Motor neuron (in vitro differentiated cells): Measurements from ENCODE around the gene GATB. TPM values are rescaled to one million over a fixed set of nuclear protein-coding genes. Genes with fewer than 3 reads are reported as not detected.

Source experiments
- ATAC-seq, 8 experiments: fragments of 200-7000 bp; cut with Tn5 transposase; replicated peaks in 6 of 8; 2 replicates each; pipeline ENCODE4 v1.8.0; 2021; ENCODE audit warnings: mild to moderate bottlenecking in 8 of 8, moderate library complexity in 8 of 8
- H3K27ac ChIP-seq, 2 donors: fragments of 250-450 bp; sonication (Bioruptor Pico); 2 replicates each; pipeline ENCODE4 v1.9.0; 2021; ENCODE audit warnings: antibody characterized with exemption in 2 of 2, mild to moderate bottlenecking in 2 of 2, moderate library complexity in 1 of 2
- H3K4me1 ChIP-seq, 2 donors: fragments of 250-450 bp; sonication (Bioruptor Pico); replicated peaks in 1 of 2; 2 replicates each; pipeline ENCODE4 v1.6.1; 2021; ENCODE audit warnings: antibody characterized with exemption in 2 of 2, mild to moderate bottlenecking in 2 of 2, moderate library complexity in 1 of 2
- H3K4me3 ChIP-seq, 5 donors: fragments of 250-450 bp; sonication (Bioruptor Pico); 2 replicates each; pipeline ENCODE4 v1.9.0; 2021; ENCODE audit warnings: antibody characterized with exemption in 5 of 5, mild to moderate bottlenecking in 5 of 5, moderate library complexity in 4 of 5
- WGBS, 10 experiments: fragments of 450-650 bp; shearing (Covaris generic); methylation state at CpG; one replicate each; pipeline ENCODE4 v1.0.0; 2022; 5-methylcytosine and 5-hydroxymethylcytosine counted together
- in situ Hi-C, 9 experiments: fragments of 400-800 bp; cut with MboI; loops; one replicate each; pipeline ENCODE4 v1.15.0; 2021; ENCODE audit warnings: low sequenced_read_pairs in 9 of 9, low pct_unique_long_range_greater_than_20kb in 2 of 9; ENCODE audit not compliant: unreplicated experiment in 9 of 9
- total RNA-seq, 8 experiments: library from RNA; unstranded; fragments of 300-600 nt; gene quantifications; 2 replicates each; pipeline versions ENCODE4 v1.2.3 to v1.2.4, GENCODE V29; 2022

Gene GATB
- total RNA-seq, 8 experiments from 2014 or later, result 10.5 to 50.4 (median 19.5) TPM

- in situ Hi-C loops, result no loop called here
- no peak overlapping the region for H3K4me3 ChIP-seq
- peak in 1 of 8 experiments; percentile 4 for ATAC-seq
- H3K27ac ChIP-seq, result no peak overlapping the region
- whole genome bisulfite sequencing, 10 experiments, result 40 to 100% (median 82%) methylated on average over 1 to 3 of the region's 3 CpGs; no CpG with 5 or more reads in 3 of the 10 experiments
- H3K4me1 ChIP-seq, result no peaks in the 10 kb centered on the region
These were observed 38.7 kb upstream of the GATB start for GRCh38 chr4:151799417-151800012.

- in situ Hi-C loops, result no loop called here
- 45 to 89% (median 79%) methylated on average over 3 to 6 of the region's 6 CpGs; no CpG with 5 or more reads in 2 of the 10 experiments for WGBS, 10 experiments
- H3K27ac ChIP-seq, result no peak overlapping the region
- no peak overlapping the region for H3K4me3 ChIP-seq
- H3K4me1 ChIP-seq, result no peaks in the 10 kb centered on the region
- peak in 5 of 8 experiments; percentile 24 to 73 (median 40) for ATAC-seq
These were observed 38.0 kb upstream of the GATB start for GRCh38 chr4:151798678-151799416.

- no peak for ATAC-seq
- H3K27ac ChIP-seq, result no peak overlapping the region
- no peak overlapping the region for H3K4me3 ChIP-seq
- in situ Hi-C loops, result no loop called here
- no peaks in the 10 kb centered on the region for H3K4me1 ChIP-seq
These were observed 37.0 kb upstream of the GATB start for GRCh38 chr4:151797853-151798252.

- Histone ChIP-seq H3K4me1 (no peaks in the 10 kb centered on the region), H3K4me3 (no peak overlapping the region), H3K27ac (no peak overlapping the region)
- ATAC-seq, result peak in 5 of 8 experiments; percentile 15 to 96 (median 94)
- 10 to 88% (median 72%) methylated on average over 1 to 3 of the region's 3 CpGs; no CpG with 5 or more reads in 1 of the 10 experiments for WGBS, 10 experiments
- in situ Hi-C loops, result no loop called here
These were observed 36.3 kb upstream of the GATB start for GRCh38 chr4:151797131-151797530.

GRCh38 chr4:151796106-151796505 lies 35.3 kb upstream of the GATB start:
- 11 to 100% (median 74%) methylated on average over 1 to 3 of the region's 3 CpGs; no CpG with 5 or more reads in 3 of the 10 experiments for WGBS, 10 experiments
- in situ Hi-C loops, result no loop called here
- ATAC-seq, result no peak
- Histone ChIP-seq H3K4me3 (no peak overlapping the region), H3K27ac (no peak overlapping the region), H3K4me1 (peaks cover 0 to 5% of the 10 kb centered on the region in 2 donors)

- no peak for ATAC-seq
- peaks cover 0 to 5% of the 10 kb centered on the region in 2 donors for H3K4me1 ChIP-seq
- H3K4me3 ChIP-seq, result no peak overlapping the region
- WGBS, 10 experiments, result 67 to 100% (median 87%) methylated on average over 1 to 4 of the region's 4 CpGs; no CpG with 5 or more reads in 2 of the 10 experiments
- in situ Hi-C loops, result no loop called here
- H3K27ac ChIP-seq, result no peak overlapping the region
These were observed 32.2 kb upstream of the GATB start for GRCh38 chr4:151792995-151793394.

- 6 to 100% (median 87%) methylated on average over 1 to 4 of the region's 4 CpGs; no CpG with 5 or more reads in 2 of the 10 experiments for WGBS, 10 experiments
- no peak overlapping the region for H3K27ac ChIP-seq
- H3K4me3 ChIP-seq, result no peak overlapping the region
- no peak for ATAC-seq
- in situ Hi-C loops, result no loop called here
- peaks cover 0 to 5% of the 10 kb centered on the region in 2 donors for H3K4me1 ChIP-seq
These were observed 31.7 kb upstream of the GATB start for GRCh38 chr4:151792530-151792929.

- peaks cover 0 to 5% of the 10 kb centered on the region in 2 donors for H3K4me1 ChIP-seq
- no peak for ATAC-seq
- H3K4me3 ChIP-seq, result no peak overlapping the region
- in situ Hi-C loops, result no loop called here
- no peak overlapping the region for H3K27ac ChIP-seq
These were observed 27.2 kb upstream of the GATB start for GRCh38 chr4:151788021-151788420.

GRCh38 chr4:151786158-151786495 lies 25.3 kb upstream of the GATB start:
- Histone ChIP-seq H3K27ac (no peak overlapping the region), H3K4me1 (no peaks in the 10 kb centered on the region), H3K4me3 (no peak overlapping the region)
- ATAC-seq, result no peak
- WGBS, 10 experiments, result 79 to 100% (median 92%) methylated on average over 1 to 2 of the region's 2 CpGs; no CpG with 5 or more reads in 1 of the 10 experiments
- in situ Hi-C loops, result no loop called here

- in situ Hi-C loops, result no loop called here
- H3K4me1 ChIP-seq, result no peaks in the 10 kb centered on the region
- H3K27ac ChIP-seq, result no peak overlapping the region
- ATAC-seq, result no peak
- no peak overlapping the region for H3K4me3 ChIP-seq
- WGBS, 10 experiments, result 24 to 100% (median 83%) methylated on average over 1 to 5 of the region's 5 CpGs
These were observed 24.8 kb upstream of the GATB start for GRCh38 chr4:151785484-151786157.

- no peak overlapping the region for H3K4me3 ChIP-seq
- no peak for ATAC-seq
- in situ Hi-C loops, result no loop called here
- H3K4me1 ChIP-seq, result peaks cover 0 to 6% of the 10 kb centered on the region in 2 donors
- 31 to 79% (median 65%) methylated on average over 2 to 5 of the region's 5 CpGs; no CpG with 5 or more reads in 1 of the 10 experiments for WGBS, 10 experiments
- no peak overlapping the region for H3K27ac ChIP-seq
These were observed 23.9 kb upstream of the GATB start for GRCh38 chr4:151784706-151785105.

- peaks cover 0 to 6% of the 10 kb centered on the region in 2 donors for H3K4me1 ChIP-seq
- H3K4me3 ChIP-seq, result no peak overlapping the region
- no peak overlapping the region for H3K27ac ChIP-seq
- in situ Hi-C loops, result no loop called here
- ATAC-seq, result no peak
These were observed 23.1 kb upstream of the GATB start for GRCh38 chr4:151783867-151784266.

- in situ Hi-C loops, result no loop called here
- Histone ChIP-seq H3K4me1 (peaks cover 0 to 6% of the 10 kb centered on the region in 2 donors), H3K4me3 (no peak overlapping the region), H3K27ac (no peak overlapping the region)
- ATAC-seq, result no peak
- 63 to 100% (median 83%) methylated on average over 1 of the region's 1 CpG; no CpG with 5 or more reads in 3 of the 10 experiments for WGBS, 10 experiments
These were observed 21.5 kb upstream of the GATB start for GRCh38 chr4:151782296-151782695.
